ENCODE results near the gene TCF3. TPM values are rescaled to one million over a fixed set of nuclear protein-coding genes. Genes with fewer than 3 reads are reported as not detected.

The TCF3 gene
- total RNA-seq, 1 experiment from 2014 or later = 277 TPM

GRCh38 chr19:1608359-1609102, 43.9 kb downstream of the TCF3 start:
- no peaks in the 10 kb centered on the region for H3K27me3 ChIP-seq (ENCODE audit: control insufficient read depth, insufficient read depth, low read length)
- peak; percentile 73 for DNase-seq
- H3K36me3 ChIP-seq (replicated peaks; ENCODE audit: control insufficient read depth, insufficient read depth, low read length) = peaks cover 16% of the 10 kb centered on the region
- H3K4me3 ChIP-seq (ENCODE audit: insufficient read depth, low read depth, low read length) = no peak overlapping the region

- peaks cover 4% of the 10 kb centered on the region for H3K36me3 ChIP-seq (replicated peaks; ENCODE audit: control insufficient read depth, insufficient read depth, low read length)
- no peaks in the 10 kb centered on the region for H3K27me3 ChIP-seq (ENCODE audit: control insufficient read depth, insufficient read depth, low read length)
- H3K4me3 ChIP-seq (ENCODE audit: insufficient read depth, low read depth, low read length) = peak overlapping the region; percentile 69
- DNase-seq = no peak
These were observed 46.2 kb downstream of the TCF3 start for GRCh38 chr19:1606138-1606651.

GRCh38 chr19:1605236-1606137, 46.9 kb downstream of the TCF3 start, which contains the start of gene UQCR11:
TSS of gene UQCR11 (minus strand) at chr19:1605462. CDS start at chr19:1605409, 53 bp downstream.
- peak; percentile 100 for DNase-seq
- Histone ChIP-seq H3K4me3 (ENCODE audit: insufficient read depth, low read depth, low read length) (peak within 1 kb of the TSS; percentile 97), H3K27me3 (ENCODE audit: control insufficient read depth, insufficient read depth, low read length) (no peaks in the 10 kb centered on the region)

GRCh38 chr19:1602091-1602707, 50.2 kb downstream of the TCF3 start:
- H3K4me3 ChIP-seq (ENCODE audit: insufficient read depth, low read depth, low read length) = no peak overlapping the region
- no peaks in the 10 kb centered on the region for H3K27me3 ChIP-seq (ENCODE audit: control insufficient read depth, insufficient read depth, low read length)
- H3K36me3 ChIP-seq (replicated peaks; ENCODE audit: control insufficient read depth, insufficient read depth, low read length) = peaks cover 12% of the 10 kb centered on the region
- no peak for DNase-seq

More at GRCh38 chr19:1605236-1606137, 46.9 kb downstream of the TCF3 start, which contains the start of gene UQCR11:
- H3K36me3 ChIP-seq (replicated peaks; ENCODE audit: control insufficient read depth, insufficient read depth, low read length) = peaks cover 2% of the 10 kb centered on the region; the same call in 1 of the 2 replicates

GRCh38 chr19:1601613-1602064, 50.8 kb downstream of the TCF3 start:
- DNase-seq = no peak
- no peak overlapping the region for H3K4me3 ChIP-seq (ENCODE audit: insufficient read depth, low read depth, low read length)
- H3K36me3 ChIP-seq (replicated peaks; ENCODE audit: control insufficient read depth, insufficient read depth, low read length) = peaks cover 14% of the 10 kb centered on the region
- H3K27me3 ChIP-seq (ENCODE audit: control insufficient read depth, insufficient read depth, low read length) = no peaks in the 10 kb centered on the region

- Histone ChIP-seq H3K27me3 (ENCODE audit: control insufficient read depth, insufficient read depth, low read length) (no peaks in the 10 kb centered on the region), H3K36me3 (replicated peaks; ENCODE audit: control insufficient read depth, insufficient read depth, low read length) (peaks cover 14% of the 10 kb centered on the region), H3K4me3 (ENCODE audit: insufficient read depth, low read depth, low read length) (no peak overlapping the region)
- no peak for DNase-seq
These were observed 53.0 kb downstream of the TCF3 start for GRCh38 chr19:1599460-1599846.

GRCh38 chr19:1598777-1599459, 53.5 kb downstream of the TCF3 start:
- Histone ChIP-seq H3K4me3 (ENCODE audit: insufficient read depth, low read depth, low read length) (no peak overlapping the region), H3K27me3 (ENCODE audit: control insufficient read depth, insufficient read depth, low read length) (no peaks in the 10 kb centered on the region), H3K36me3 (replicated peaks; ENCODE audit: control insufficient read depth, insufficient read depth, low read length) (peaks cover 14% of the 10 kb centered on the region)
- DNase-seq = no peak

GRCh38 chr19:1593501-1593772, 59.0 kb downstream of the TCF3 start:
- H3K4me3 ChIP-seq (ENCODE audit: insufficient read depth, low read depth, low read length) = peak overlapping the region; percentile 57
- no peaks in the 10 kb centered on the region for H3K27me3 ChIP-seq (ENCODE audit: control insufficient read depth, insufficient read depth, low read length)
- peak; percentile 72 for DNase-seq
- H3K36me3 ChIP-seq (replicated peaks; ENCODE audit: control insufficient read depth, insufficient read depth, low read length) = peaks cover 11% of the 10 kb centered on the region

GRCh38 chr19:1592755-1593500, 59.5 kb downstream of the TCF3 start, which contains the start of gene MBD3:
TSS of gene MBD3 (minus strand) at chr19:1592865. CDS start at chr19:1592631, 234 bp downstream.
- H3K36me3 ChIP-seq (replicated peaks; ENCODE audit: control insufficient read depth, insufficient read depth, low read length) = peaks cover 11% of the 10 kb centered on the region
- DNase-seq = peak; percentile 100
- no peaks in the 10 kb centered on the region for H3K27me3 ChIP-seq (ENCODE audit: control insufficient read depth, insufficient read depth, low read length)
- peak within 1 kb of the TSS; percentile 96 for H3K4me3 ChIP-seq (ENCODE audit: insufficient read depth, low read depth, low read length)

GRCh38 chr19:1592024-1592754, 60.2 kb downstream of the TCF3 start:
- Histone ChIP-seq H3K36me3 (replicated peaks; ENCODE audit: control insufficient read depth, insufficient read depth, low read length) (peaks cover 3% of the 10 kb centered on the region), H3K27me3 (ENCODE audit: control insufficient read depth, insufficient read depth, low read length) (no peaks in the 10 kb centered on the region), H3K4me3 (ENCODE audit: insufficient read depth, low read depth, low read length) (peak overlapping the region; percentile 96)
- peak; percentile 98 for DNase-seq

GRCh38 chr19:1591421-1592023, 60.9 kb downstream of the TCF3 start:
- H3K4me3 ChIP-seq (ENCODE audit: insufficient read depth, low read depth, low read length) = peak overlapping the region; percentile 96
- peak; percentile 77 for DNase-seq
- H3K36me3 ChIP-seq (replicated peaks; ENCODE audit: control insufficient read depth, insufficient read depth, low read length) = peaks cover 2% of the 10 kb centered on the region
- H3K27me3 ChIP-seq (ENCODE audit: control insufficient read depth, insufficient read depth, low read length) = no peaks in the 10 kb centered on the region

GRCh38 chr19:1590641-1591397, 61.6 kb downstream of the TCF3 start:
- Histone ChIP-seq H3K27me3 (ENCODE audit: control insufficient read depth, insufficient read depth, low read length) (no peaks in the 10 kb centered on the region), H3K4me3 (ENCODE audit: insufficient read depth, low read depth, low read length) (peak overlapping the region; percentile 96), H3K36me3 (replicated peaks; ENCODE audit: control insufficient read depth, insufficient read depth, low read length) (peaks cover 2% of the 10 kb centered on the region)
- peak; percentile 80 for DNase-seq

Measured in H7 (cell line).